AG04450 (cell line): ENCODE measurements around the gene ZFAND5. TPM values are rescaled to one million over a fixed set of nuclear protein-coding genes. Genes with fewer than 3 reads are reported as not detected.

Experiments used
- CTCF ChIA-PET: fragments of 300-600, 350-600 bp; formaldehyde crosslinking; extraction: SDS; loops from one replicate; lab custom pipeline; 2022; ENCODE audit warnings: antibody characterized with exemption, inconsistent platforms; lab: Charles Lee
- POLR2A ChIA-PET: fragments of 350-600 bp; formaldehyde crosslinking; extraction: SDS; loops from one replicate; lab custom pipeline; 2021; ENCODE audit warnings: antibody characterized with exemption, inconsistent platforms; lab: Yijun Ruan, JAX
- DNase-seq: peaks from one replicate; pipeline ENCODE4 v3.0.0-alpha.2; 2011; ENCODE audit warnings: low read depth, low spot score
- H3K27ac ChIP-seq: one replicate; pipeline ENCODE4 v1.5.1; 2012; ENCODE audit warnings: low read depth, low read length, control low read depth
- H3K27me3 ChIP-seq: one replicate; pipeline ENCODE4 v1.6.0; 2012; ENCODE audit warnings: low read length; ENCODE audit not compliant: control insufficient read depth, insufficient read depth
- H3K4me3 ChIP-seq: 2 replicates; pipeline ENCODE4 v1.5.1; 2011; ENCODE audit warnings: mild to moderate bottlenecking, low read depth, low read length, control low read depth
- H3K9me3 ChIP-seq: 2 replicates; pipeline ENCODE4 v1.5.1; 2012; ENCODE audit warnings: low read length; ENCODE audit not compliant: control insufficient read depth, insufficient read depth
- polyA plus RNA-seq: library from polyadenylated mRNA; depleted of rRNA; stranded (reverse); fragments of >200 nt; gene quantifications from 2 replicates; pipeline ENCODE4 v1.2.3, GENCODE V29; 2011
- TF ChIP-seq, protein P1 (sequence below): IDR thresholded peaks from 2 replicates; pipeline ENCODE4 v1.5.1; 2011; ENCODE audit warnings: low read depth, low read length, control low read depth, inconsistent platforms

ZFAND5 gene
- polyA plus RNA-seq, 1 experiment: 195 TPM

DNA sequence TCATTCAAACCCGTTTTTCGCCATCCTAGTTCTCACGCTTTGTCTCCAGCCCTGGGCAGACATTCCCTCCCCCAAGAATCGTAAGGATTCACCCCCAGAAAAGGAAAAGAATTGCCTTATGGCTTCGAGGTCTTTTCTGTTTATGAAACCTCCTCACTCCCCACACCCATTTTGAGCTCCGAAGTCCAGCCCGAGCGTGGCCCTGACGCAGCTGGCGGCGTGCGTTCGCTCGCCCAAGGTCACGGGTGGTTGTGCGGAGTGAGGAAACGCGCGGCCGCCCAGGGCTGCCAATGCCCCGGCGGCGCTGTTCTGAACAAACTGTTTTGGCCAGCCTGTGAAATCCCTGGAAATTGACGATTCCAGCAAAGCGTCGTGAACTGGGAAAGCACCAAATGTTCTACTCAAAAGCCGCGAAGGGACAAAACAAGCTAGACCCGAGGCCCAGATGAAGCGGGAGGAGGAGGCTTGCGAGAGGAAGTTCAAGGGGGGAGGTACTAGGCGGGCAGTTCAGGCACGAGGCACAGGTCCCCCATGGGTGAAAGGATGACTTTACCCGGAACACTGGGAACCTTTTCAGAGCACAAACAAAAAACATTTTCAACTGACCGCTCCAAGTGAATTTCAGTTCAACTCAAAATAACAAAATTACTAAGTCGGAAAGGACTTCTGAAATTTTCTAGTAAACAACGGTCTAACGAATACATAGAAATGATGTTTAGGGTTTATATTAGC is 683 bp upstream of the ZFAND5 start:
- H3K4me3 ChIP-seq: peak overlapping the region; percentile 58
- CTCF ChIA-PET: interaction anchor here (0.7 to 2.1 kb wide), 10 partner anchors 10 to 387 kb away, joined by 3 to 8 read pairs (median 3); no protein-coding TSS in a partner anchor
- no peaks in the 10 kb centered on the region for H3K9me3 ChIP-seq
- no peaks in the 10 kb centered on the region for H3K27me3 ChIP-seq
- POLR2A ChIA-PET: interaction anchor here (0.5 to 3.2 kb wide), 40 partner anchors 9 to 536 kb away, joined by 3 to 32 read pairs (median 6); partner anchors contain the start of genes ABHD17B and C9orf85
- peak; percentile 60 for DNase-seq
- TF ChIP-seq, protein P1, sequence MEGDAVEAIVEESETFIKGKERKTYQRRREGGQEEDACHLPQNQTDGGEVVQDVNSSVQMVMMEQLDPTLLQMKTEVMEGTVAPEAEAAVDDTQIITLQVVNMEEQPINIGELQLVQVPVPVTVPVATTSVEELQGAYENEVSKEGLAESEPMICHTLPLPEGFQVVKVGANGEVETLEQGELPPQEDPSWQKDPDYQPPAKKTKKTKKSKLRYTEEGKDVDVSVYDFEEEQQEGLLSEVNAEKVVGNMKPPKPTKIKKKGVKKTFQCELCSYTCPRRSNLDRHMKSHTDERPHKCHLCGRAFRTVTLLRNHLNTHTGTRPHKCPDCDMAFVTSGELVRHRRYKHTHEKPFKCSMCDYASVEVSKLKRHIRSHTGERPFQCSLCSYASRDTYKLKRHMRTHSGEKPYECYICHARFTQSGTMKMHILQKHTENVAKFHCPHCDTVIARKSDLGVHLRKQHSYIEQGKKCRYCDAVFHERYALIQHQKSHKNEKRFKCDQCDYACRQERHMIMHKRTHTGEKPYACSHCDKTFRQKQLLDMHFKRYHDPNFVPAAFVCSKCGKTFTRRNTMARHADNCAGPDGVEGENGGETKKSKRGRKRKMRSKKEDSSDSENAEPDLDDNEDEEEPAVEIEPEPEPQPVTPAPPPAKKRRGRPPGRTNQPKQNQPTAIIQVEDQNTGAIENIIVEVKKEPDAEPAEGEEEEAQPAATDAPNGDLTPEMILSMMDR: peak; percentile 28
- H3K27ac ChIP-seq: peak overlapping the region; percentile 100

DNA sequence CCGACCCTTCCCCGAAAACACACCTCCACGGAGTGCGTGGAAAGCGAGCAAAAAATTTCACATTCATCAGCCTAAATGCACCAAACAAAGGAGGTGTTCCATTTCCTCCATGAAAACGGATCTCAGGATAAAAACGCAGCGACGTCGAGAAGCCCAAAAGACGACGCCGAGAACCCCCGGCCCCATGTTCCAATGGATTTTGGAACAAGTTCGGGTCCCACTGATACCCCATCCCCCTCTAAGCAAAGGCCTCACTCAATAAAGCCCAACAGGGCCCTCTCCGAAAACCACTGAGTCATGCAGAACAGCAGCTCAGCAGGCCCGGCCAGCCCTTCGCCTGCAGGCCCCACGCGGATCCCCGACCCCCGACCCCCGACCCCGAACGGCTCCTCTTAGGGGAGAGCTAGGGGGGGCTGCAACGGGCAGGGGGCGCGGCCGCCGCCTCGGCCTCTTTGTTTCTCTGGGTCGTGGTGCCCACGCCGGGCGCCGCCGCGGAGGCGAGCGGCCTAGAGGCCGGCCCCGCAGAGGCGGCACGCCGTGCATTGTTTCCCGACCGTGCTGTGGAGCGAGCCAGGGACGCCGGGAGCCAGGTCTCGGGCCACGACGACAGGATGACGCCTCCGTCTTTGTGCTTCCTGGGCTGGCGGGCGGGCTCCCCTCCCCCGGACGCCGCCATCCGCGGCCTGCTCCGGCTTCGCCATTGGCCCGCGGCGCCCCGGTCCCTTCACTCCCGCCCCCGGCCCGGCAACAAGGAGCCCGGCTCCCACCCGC is 915 bp downstream of the ZFAND5 start:
- TF ChIP-seq, protein P1: no peak
- Histone ChIP-seq H3K9me3 (no peaks in the 10 kb centered on the region), H3K27me3 (no peaks in the 10 kb centered on the region), H3K4me3 (peak overlapping the region; percentile 67), H3K27ac (peak overlapping the region; percentile 90)
- DNase-seq: no peak
- POLR2A ChIA-PET: interaction anchor here (0.6 to 3.2 kb wide), 27 partner anchors 11 to 325 kb away, joined by 3 to 32 read pairs (median 6); no protein-coding TSS in a partner anchor
- CTCF ChIA-PET: interaction anchor here (1.4 kb wide), 2 partner anchors 228 to 389 kb away, joined by 7 read pairs; no protein-coding TSS in a partner anchor

DNA sequence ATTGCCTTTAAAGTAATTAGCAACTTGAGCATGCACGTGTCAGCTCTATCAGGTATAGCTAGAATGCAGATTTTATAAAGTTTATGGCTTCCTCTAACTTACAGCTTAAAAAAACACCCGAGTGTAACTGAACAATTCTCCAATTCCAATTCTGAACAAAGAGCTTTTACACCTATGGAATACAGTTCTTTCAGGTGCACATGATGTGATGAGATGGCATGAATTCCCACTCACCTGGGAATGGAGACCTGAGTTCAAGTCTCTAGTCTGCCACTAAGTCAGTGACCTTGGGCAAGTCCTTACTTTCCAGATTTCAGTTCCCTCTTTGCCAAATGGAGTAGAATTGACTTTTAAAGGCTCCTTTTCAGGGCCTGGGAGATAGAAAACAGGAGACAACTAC is 1.8 kb downstream of the ZFAND5 start:
- Histone ChIP-seq H3K27me3 (no peaks in the 10 kb centered on the region), H3K9me3 (no peaks in the 10 kb centered on the region), H3K4me3 (peak overlapping the region; percentile 67), H3K27ac (peak overlapping the region; percentile 40)
- no peak for DNase-seq
- POLR2A ChIA-PET: interaction anchor here (0.6 to 1.6 kb wide), 8 partner anchors 48 to 223 kb away, joined by 3 to 4 read pairs (median 4); no protein-coding TSS in a partner anchor
- TF ChIP-seq, protein P1: no peak
- CTCF ChIA-PET: interaction anchor here (1.1 to 3.9 kb wide), 8 partner anchors 71 to 459 kb away, joined by 3 to 23 read pairs (median 6); no protein-coding TSS in a partner anchor

DNA sequence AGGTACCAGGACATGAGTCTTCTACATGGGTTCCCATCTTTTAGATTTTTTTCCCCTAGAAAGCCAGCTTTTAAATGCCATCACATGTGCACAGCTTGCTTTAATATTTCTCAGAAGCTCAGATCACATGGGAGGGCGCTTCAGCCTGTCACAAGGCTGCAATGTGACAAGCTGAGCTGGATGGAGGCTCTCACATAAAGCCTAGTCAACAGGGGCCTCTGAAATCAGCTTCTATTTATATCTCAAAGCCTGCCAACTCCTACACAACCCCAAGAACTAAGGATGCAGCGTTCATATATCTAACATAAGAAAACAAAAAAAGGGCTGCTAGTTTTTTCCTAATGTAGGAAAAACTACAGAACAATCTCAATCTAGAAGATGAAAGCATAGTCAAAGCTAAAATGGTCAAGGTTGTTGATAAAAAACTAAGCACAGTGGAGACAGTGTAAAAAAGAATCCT is 2.3 kb downstream of the ZFAND5 start:
- Histone ChIP-seq H3K27me3 (no peaks in the 10 kb centered on the region), H3K27ac (peak overlapping the region; percentile 59), H3K9me3 (no peaks in the 10 kb centered on the region), H3K4me3 (peak overlapping the region; percentile 67)
- ChIA-PET CTCF (interaction anchor here (0.8 to 3.9 kb wide), 9 partner anchors 36 to 459 kb away, joined by 3 to 23 read pairs (median 5); no protein-coding TSS in a partner anchor), POLR2A (interaction anchor here (0.6 to 1.6 kb wide), 8 partner anchors 48 to 223 kb away, joined by 3 to 4 read pairs (median 4); no protein-coding TSS in a partner anchor)
- TF ChIP-seq, protein P1: no peak
- DNase-seq: no peak
